NB4 (cell line): Measurements from ENCODE around the gene CPNE4.

Experiments
- MYC ChIP-seq: IDR thresholded peaks from 2 replicates; pipeline ENCODE4 v1.6.1; 2011; ENCODE audit warnings: low read depth, low read length
- POLR2A ChIP-seq: IDR thresholded peaks from 2 replicates; pipeline ENCODE4 v1.6.1; 2011; ENCODE audit warnings: mild to moderate bottlenecking; ENCODE audit not compliant: insufficient read length; ENCODE audit errors: extremely low read depth
- TF ChIP-seq, protein P1 (sequence below): IDR thresholded peaks from one replicate; pipeline ENCODE4 v1.5.1; 2012; ENCODE audit warnings: low read depth, low read length

DNA sequence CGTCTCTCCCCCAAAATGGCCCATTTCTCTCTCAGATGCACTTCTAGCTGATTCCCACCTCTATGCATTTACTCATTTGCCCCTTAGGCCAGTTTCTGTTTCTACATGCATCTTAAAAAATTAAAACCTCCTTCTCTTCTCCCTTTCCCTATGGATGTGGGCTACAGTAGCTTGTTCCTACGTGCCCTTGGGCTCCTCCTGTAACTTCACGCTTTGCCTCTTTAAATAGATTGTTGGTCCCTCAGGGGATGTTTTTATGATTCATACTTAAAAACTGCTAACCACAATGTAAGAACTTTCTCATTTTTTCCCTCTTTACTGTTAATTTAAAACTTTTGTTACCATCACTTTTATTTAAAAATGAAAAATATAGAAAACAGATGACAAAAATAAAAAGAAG is 346.4 kb downstream of the CPNE4 start:
- TF ChIP-seq, protein P1, sequence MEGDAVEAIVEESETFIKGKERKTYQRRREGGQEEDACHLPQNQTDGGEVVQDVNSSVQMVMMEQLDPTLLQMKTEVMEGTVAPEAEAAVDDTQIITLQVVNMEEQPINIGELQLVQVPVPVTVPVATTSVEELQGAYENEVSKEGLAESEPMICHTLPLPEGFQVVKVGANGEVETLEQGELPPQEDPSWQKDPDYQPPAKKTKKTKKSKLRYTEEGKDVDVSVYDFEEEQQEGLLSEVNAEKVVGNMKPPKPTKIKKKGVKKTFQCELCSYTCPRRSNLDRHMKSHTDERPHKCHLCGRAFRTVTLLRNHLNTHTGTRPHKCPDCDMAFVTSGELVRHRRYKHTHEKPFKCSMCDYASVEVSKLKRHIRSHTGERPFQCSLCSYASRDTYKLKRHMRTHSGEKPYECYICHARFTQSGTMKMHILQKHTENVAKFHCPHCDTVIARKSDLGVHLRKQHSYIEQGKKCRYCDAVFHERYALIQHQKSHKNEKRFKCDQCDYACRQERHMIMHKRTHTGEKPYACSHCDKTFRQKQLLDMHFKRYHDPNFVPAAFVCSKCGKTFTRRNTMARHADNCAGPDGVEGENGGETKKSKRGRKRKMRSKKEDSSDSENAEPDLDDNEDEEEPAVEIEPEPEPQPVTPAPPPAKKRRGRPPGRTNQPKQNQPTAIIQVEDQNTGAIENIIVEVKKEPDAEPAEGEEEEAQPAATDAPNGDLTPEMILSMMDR = no peak
- no peak for TF ChIP-seq MYC
- no peak for TF ChIP-seq POLR2A
